HFF-Myc (cell line): Measurements from ENCODE around the gene STK38L.

Experiments
- DNase-seq: peaks from one replicate; pipeline ENCODE4 v3.0.0-alpha.2; 2011; ENCODE audit warnings: low read depth; ENCODE audit errors: extremely low read depth
- H3K4me3 ChIP-seq: replicated peaks from 2 replicates; pipeline ENCODE4 v1.5.1; 2011; ENCODE audit warnings: low read depth, mild to moderate bottlenecking, control low read depth, low read length
- TF ChIP-seq, protein P1 (sequence below): IDR thresholded peaks from 2 replicates; pipeline ENCODE4 v1.5.1; 2012; ENCODE audit warnings: mild to moderate bottlenecking, low read depth, low read length, control low read depth; ENCODE audit errors: missing control alignments

Gene STK38L

GRCh38 chr12:27207615-27208413 lies 36.3 kb upstream of the STK38L start:
- no peak overlapping the region for H3K4me3 ChIP-seq

DNA sequence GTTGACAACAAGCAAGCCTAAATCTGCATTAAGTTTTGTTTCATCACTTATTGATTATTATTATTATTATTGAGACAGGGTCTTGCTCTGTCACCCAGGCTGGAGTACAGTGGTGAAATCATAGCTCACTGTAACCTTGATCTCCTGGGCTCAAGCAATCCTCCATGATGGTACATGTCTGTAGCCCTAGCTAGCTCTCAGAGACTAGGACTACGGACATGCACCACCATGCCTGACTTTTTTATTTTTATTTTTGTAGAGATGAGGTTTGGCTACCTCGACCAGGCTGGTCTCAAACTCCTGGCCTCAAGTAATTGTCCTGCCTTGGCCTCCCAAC lies 35.7 kb upstream of the STK38L start:
- no peak overlapping the region for H3K4me3 ChIP-seq

More at GRCh38 chr12:27207615-27208413, 36.3 kb upstream of the STK38L start:
- TF ChIP-seq, protein P1, sequence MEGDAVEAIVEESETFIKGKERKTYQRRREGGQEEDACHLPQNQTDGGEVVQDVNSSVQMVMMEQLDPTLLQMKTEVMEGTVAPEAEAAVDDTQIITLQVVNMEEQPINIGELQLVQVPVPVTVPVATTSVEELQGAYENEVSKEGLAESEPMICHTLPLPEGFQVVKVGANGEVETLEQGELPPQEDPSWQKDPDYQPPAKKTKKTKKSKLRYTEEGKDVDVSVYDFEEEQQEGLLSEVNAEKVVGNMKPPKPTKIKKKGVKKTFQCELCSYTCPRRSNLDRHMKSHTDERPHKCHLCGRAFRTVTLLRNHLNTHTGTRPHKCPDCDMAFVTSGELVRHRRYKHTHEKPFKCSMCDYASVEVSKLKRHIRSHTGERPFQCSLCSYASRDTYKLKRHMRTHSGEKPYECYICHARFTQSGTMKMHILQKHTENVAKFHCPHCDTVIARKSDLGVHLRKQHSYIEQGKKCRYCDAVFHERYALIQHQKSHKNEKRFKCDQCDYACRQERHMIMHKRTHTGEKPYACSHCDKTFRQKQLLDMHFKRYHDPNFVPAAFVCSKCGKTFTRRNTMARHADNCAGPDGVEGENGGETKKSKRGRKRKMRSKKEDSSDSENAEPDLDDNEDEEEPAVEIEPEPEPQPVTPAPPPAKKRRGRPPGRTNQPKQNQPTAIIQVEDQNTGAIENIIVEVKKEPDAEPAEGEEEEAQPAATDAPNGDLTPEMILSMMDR: no peak
- DNase-seq: no peak

GRCh38 chr12:27209257-27209910 lies 34.7 kb upstream of the STK38L start:
- H3K4me3 ChIP-seq: no peak overlapping the region
- DNase-seq: no peak
- TF ChIP-seq, protein P1: no peak

More for the DNA sequence above, 35.7 kb upstream of the STK38L start:
- no peak for DNase-seq
- TF ChIP-seq, protein P1: no peak

GRCh38 chr12:27210187-27210586 lies 33.9 kb upstream of the STK38L start:
- no peak overlapping the region for H3K4me3 ChIP-seq
- TF ChIP-seq, protein P1: no peak
- DNase-seq: no peak

DNA sequence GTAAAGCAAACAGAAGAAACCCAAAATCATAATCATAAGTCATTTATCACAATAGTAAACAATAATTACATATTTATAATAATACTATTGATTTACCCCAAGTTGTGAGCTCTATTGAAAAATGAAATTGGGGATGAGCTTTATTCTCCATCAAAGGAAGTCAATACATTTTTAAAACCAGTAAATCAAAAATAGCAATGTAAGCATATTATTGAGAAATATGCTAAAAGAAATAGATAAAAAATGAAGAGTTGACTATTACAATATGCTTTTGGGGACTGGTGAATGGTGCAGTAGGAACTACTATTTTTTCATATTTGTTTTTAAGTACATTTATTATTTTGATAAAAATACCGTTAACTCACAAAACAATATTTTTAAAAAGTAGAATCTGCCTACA lies 31.2 kb upstream of the STK38L start:
- TF ChIP-seq, protein P1: no peak
- H3K4me3 ChIP-seq: no peak overlapping the region
- no peak for DNase-seq

- TF ChIP-seq, protein P1: no peak
- no peak for DNase-seq
- no peak overlapping the region for H3K4me3 ChIP-seq
Observed at GRCh38 chr12:27213304-27213703, 30.8 kb upstream of the STK38L start.
